IMR-90 (cell line): ENCODE measurements around the gene RAP1GAP2. TPM values are rescaled to one million over a fixed set of nuclear protein-coding genes. Genes with fewer than 3 reads are reported as not detected.

Experiments
- ATAC-seq: fragments of 200-7000 bp; cut with Tn5 transposase; 2 replicates; pipeline ENCODE4 v1.9.1; 2020; ENCODE audit warnings: low read depth, mild to moderate bottlenecking, moderate library complexity
- BruUV-seq: library from RNA; stranded (reverse); fragments of 400-500 nt; replicated peaks from 2 replicates; lab custom pipeline; 2021; lab: Mats Ljungman, UMichigan
- CTCF ChIA-PET: fragments of 300-600 bp; formaldehyde crosslinking; extraction: SDS; loops from one replicate; lab custom pipeline; 2021; ENCODE audit warnings: antibody characterized with exemption; lab: Yijun Ruan, JAX
- POLR2A ChIA-PET: fragments of 300-600 bp; sonication (Branson Sonifier 250); formaldehyde crosslinking; loops from one replicate; lab custom pipeline; 2022; ENCODE audit warnings: antibody characterized with exemption; ENCODE audit not compliant: unreplicated experiment; lab: Charles Lee
- DNase-seq: peaks from one replicate; pipeline ENCODE4 v3.0.0; 2013
- H2AFZ ChIP-seq: replicated peaks from 2 replicates; pipeline ENCODE3; 2013; ENCODE audit warnings: low read length, mild to moderate bottlenecking; ENCODE audit not compliant: poor library complexity
- H2AK5ac ChIP-seq: 2 replicates; pipeline ENCODE4 v1.6.1; 2013; ENCODE audit warnings: low read depth, low read length, inconsistent platforms
- H2AK9ac ChIP-seq: replicated peaks from 2 replicates; pipeline ENCODE3; 2013; ENCODE audit warnings: mild to moderate bottlenecking, low read depth, low read length, moderate library complexity; ENCODE audit not compliant: poor library complexity
- H2BK120ac ChIP-seq: 2 replicates; pipeline ENCODE4 v1.6.1; 2013; ENCODE audit warnings: low read depth, low read length, inconsistent platforms
- H2BK15ac ChIP-seq: 3 replicates; pipeline ENCODE4 v1.6.1; 2013; ENCODE audit warnings: low read depth, low read length, inconsistent platforms
- H2BK20ac ChIP-seq: 2 replicates; pipeline ENCODE4 v1.6.1; 2013; ENCODE audit warnings: low read depth, mild to moderate bottlenecking, inconsistent platforms, low read length, moderate library complexity
- H2BK5ac ChIP-seq: 2 replicates; pipeline ENCODE4 v1.6.1; 2013; ENCODE audit warnings: mild to moderate bottlenecking, low read depth, low read length, inconsistent platforms; ENCODE audit not compliant: poor library complexity, severe bottlenecking
- H3K14ac ChIP-seq: replicated peaks from 2 replicates; pipeline ENCODE4 v1.6.1; 2013; ENCODE audit warnings: low read depth, low read length, inconsistent platforms
- H3K18ac ChIP-seq: 2 replicates; pipeline ENCODE4 v1.6.1; 2013; ENCODE audit warnings: low read depth, low read length, control low read depth
- H3K23ac ChIP-seq: 2 replicates; pipeline ENCODE4 v1.6.1; 2013; ENCODE audit warnings: low read depth, low read length, inconsistent platforms
- H3K27ac ChIP-seq: 2 replicates; pipeline ENCODE4 v1.5.1; 2013; ENCODE audit warnings: mild to moderate bottlenecking, control low read depth, low read length; ENCODE audit not compliant: insufficient read depth
- H3K27me3 ChIP-seq: 2 replicates; pipeline ENCODE4 v1.6.1; 2013; ENCODE audit warnings: low read length; ENCODE audit not compliant: control insufficient read depth, insufficient read depth
- H3K36me3 ChIP-seq: 2 replicates; pipeline ENCODE4 v1.6.1; 2013; ENCODE audit warnings: low read length, mixed read lengths; ENCODE audit not compliant: control insufficient read depth, insufficient read depth
- H3K4ac ChIP-seq: 2 replicates; pipeline ENCODE4 v1.6.1; 2013; ENCODE audit warnings: low read depth, low read length, inconsistent platforms
- H3K4me1 ChIP-seq: 2 replicates; pipeline ENCODE4 v1.6.1; 2013; ENCODE audit warnings: low read length, mixed read lengths; ENCODE audit not compliant: control insufficient read depth, insufficient read depth
- H3K4me2 ChIP-seq: 2 replicates; pipeline ENCODE4 v1.6.1; 2013; ENCODE audit warnings: low read depth, mild to moderate bottlenecking, control low read depth, low read length, moderate library complexity
- H3K4me3 ChIP-seq: 2 replicates; pipeline ENCODE4 v1.5.1; 2013; ENCODE audit warnings: low read depth, mild to moderate bottlenecking, control low read depth, low read length, moderate library complexity; ENCODE audit not compliant: insufficient read depth
- H3K56ac ChIP-seq: 2 replicates; pipeline ENCODE4 v1.6.1; 2013; ENCODE audit warnings: low read length, inconsistent platforms; ENCODE audit not compliant: insufficient read depth; ENCODE audit errors: extremely low read depth
- H3K79me1 ChIP-seq, 2 experiments: 2 replicates each; pipeline ENCODE4 v1.6.1; 2013; ENCODE audit warnings: low read length in 2 of 2, inconsistent platforms in 1 of 2, low read depth in 1 of 2
- H3K9ac ChIP-seq: 2 replicates; pipeline ENCODE4 v1.6.1; 2013; ENCODE audit warnings: low read depth, low read length, control low read depth
- H3K9me1 ChIP-seq: 2 replicates; pipeline ENCODE4 v1.6.1; 2013; ENCODE audit warnings: low read length, inconsistent platforms; ENCODE audit not compliant: insufficient read depth
- H3K9me3 ChIP-seq: 2 replicates; pipeline ENCODE4 v1.6.1; 2013; ENCODE audit warnings: low read length; ENCODE audit not compliant: control insufficient read depth, insufficient read depth
- H4K20me1 ChIP-seq: 2 replicates; pipeline ENCODE4 v1.6.1; 2013; ENCODE audit warnings: low read length, inconsistent platforms; ENCODE audit not compliant: insufficient read depth
- H4K5ac ChIP-seq: 2 replicates; pipeline ENCODE4 v1.6.1; 2013; ENCODE audit warnings: mild to moderate bottlenecking, low read depth, low read length, control low read depth
- H4K8ac ChIP-seq, 2 experiments: 2 replicates each; pipeline ENCODE4 v1.6.1; 2013; ENCODE audit warnings: low read depth in 2 of 2, low read length in 2 of 2, control low read depth in 1 of 2, inconsistent platforms in 1 of 2
- H4K91ac ChIP-seq: 2 replicates; pipeline ENCODE4 v1.6.1; 2013; ENCODE audit warnings: low read depth, low read length, inconsistent platforms; ENCODE audit not compliant: insufficient read depth
- CEBPB ChIP-seq: IDR thresholded peaks from 2 replicates; pipeline ENCODE4 v1.6.1; 2012; ENCODE audit warnings: low read depth, low read length, improper control_type of control experiment
- CHD1 ChIP-seq: IDR thresholded peaks from 2 replicates; pipeline ENCODE4 v1.6.1; 2012; ENCODE audit warnings: low read depth, low read length, improper control_type of control experiment
- FOS ChIP-seq: fragments of 150-350 bp; IDR thresholded peaks from 2 replicates; pipeline ENCODE4 v1.6.1; 2016; ENCODE audit warnings: low read depth, low read length
- MAZ ChIP-seq: IDR thresholded peaks from 2 replicates; pipeline ENCODE4 v1.6.1; 2012; ENCODE audit warnings: low read depth, mild to moderate bottlenecking, low read length, improper control_type of control experiment, moderate library complexity, borderline replicate concordance
- MXI1 ChIP-seq: IDR thresholded peaks from 2 replicates; pipeline ENCODE4 v1.6.1; 2012; ENCODE audit warnings: low read depth, mild to moderate bottlenecking, low read length, moderate library complexity, borderline replicate concordance
- RCOR1 ChIP-seq: IDR thresholded peaks from 2 replicates; pipeline ENCODE4 v1.6.1; 2012; ENCODE audit warnings: mild to moderate bottlenecking, low read length, improper control_type of control experiment; ENCODE audit not compliant: insufficient replicate concordance
- SMC3 ChIP-seq: fragments of 150-350 bp; IDR thresholded peaks from 2 replicates; pipeline ENCODE4 v1.6.1; 2016; ENCODE audit warnings: low read depth, mild to moderate bottlenecking, antibody characterized with exemption, low read length, moderate library complexity
- WGBS, 2 experiments: methylation state at CpG; one replicate each; pipeline versions ENCODE4 v1.1.5 to v1.1.7; 2013; ENCODE audit warnings: missing lambda C conversion rate in 2 of 2; ENCODE audit not compliant: insufficient read length in 1 of 2; ENCODE audit errors: extremely low coverage in 2 of 2; 5-methylcytosine and 5-hydroxymethylcytosine counted together
- dilution Hi-C: fragments of 300-500 bp; cut with HindIII; formaldehyde crosslinking; loops from one replicate; pipeline ENCODE4 v1.14.3; 2018; ENCODE audit warnings: low sequenced_read_pairs; ENCODE audit not compliant: unreplicated experiment
- in situ Hi-C: fragments of 300-500 bp; cut with MboI; formaldehyde crosslinking; loops from 3 replicates; pipeline ENCODE4 v1.14.3; 2019; ENCODE audit warnings: low sequenced_read_pairs, inconsistent platforms, mixed read lengths
- intact Hi-C: fragments of 100-400 bp; cut with micrococcal nuclease; formaldehyde crosslinking; loops from 2 replicates; pipeline ENCODE4 v1.10.0; 2022
- polyA plus RNA-seq, 3 experiments: library from polyadenylated mRNA; depleted of rRNA; stranded (reverse); fragments of >200 nt; gene quantifications; 2 replicates each; pipeline ENCODE4 v1.2.3, GENCODE V29; 2012; ENCODE audit warnings: low replicate concordance in 1 of 3
- total RNA-seq: library from RNA; depleted of rRNA; stranded (reverse); fragments of >200 nt; gene quantifications from 2 replicates; pipeline ENCODE4 v1.2.3, GENCODE V29; 2012
- TF ChIP-seq, protein P1 (sequence below): conservative IDR thresholded peaks from 2 replicates; pipeline ENCODE4 v1.5.1; 2012; ENCODE audit warnings: mild to moderate bottlenecking, low read depth, low read length, improper control_type of control experiment

RAP1GAP2 gene
- total and polyA plus RNA-seq, 2 of the 4 experiments (the other 2 are of a cell fraction): 5.7 to 7.5 TPM

DNA sequence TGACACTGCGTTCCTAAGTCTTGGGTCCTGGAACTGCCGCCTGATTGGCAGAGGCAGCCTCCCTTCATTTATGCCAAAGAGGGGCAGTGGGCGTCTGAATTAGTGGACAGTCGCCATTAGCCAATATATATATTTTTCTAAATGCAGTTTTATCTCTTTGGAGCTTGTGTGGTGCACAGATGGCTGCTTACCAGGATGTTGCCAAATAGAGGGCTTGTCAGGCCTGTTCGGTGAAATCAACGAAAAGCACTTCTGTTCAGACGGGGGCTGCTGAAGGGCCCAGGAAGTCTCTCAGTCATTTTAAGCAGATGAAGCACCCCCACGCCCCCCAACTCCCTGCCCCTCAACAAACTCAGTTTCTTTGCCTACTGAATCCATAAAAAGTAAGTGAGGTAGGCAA, 66.0 kb downstream of the RAP1GAP2 start:
- no peak overlapping the region for H3K23ac ChIP-seq
- POLR2A ChIA-PET: no interaction called here
- in situ Hi-C loops (no loop called here), intact Hi-C loops (no loop called here), dilution Hi-C loops (no loop called here)
- no TSS peak for BruUV-seq
- peaks cover 5 to 21% of the 10 kb centered on the region in 2 experiments; a peak in 2 of 4 replicates for H3K79me1 ChIP-seq
- CTCF ChIA-PET: no interaction called here
- no CpG with 5 or more reads among the region's 8 CpGs for WGBS, 2 experiments
- no peak overlapping the region for H3K14ac ChIP-seq
- no peak overlapping the region for H3K18ac ChIP-seq
- H2AK9ac ChIP-seq: no peak overlapping the region
- peaks cover 3% of the 10 kb centered on the region for H3K9me1 ChIP-seq
- no peak overlapping the region for H4K8ac ChIP-seq
- no peak overlapping the region for H2AFZ ChIP-seq
- H2BK120ac ChIP-seq: no peak overlapping the region
- no peaks in the 10 kb centered on the region for H3K9me3 ChIP-seq
- no peak for DNase-seq
- H3K4me3 ChIP-seq: no peak overlapping the region
- H4K20me1 ChIP-seq: no peaks in the 10 kb centered on the region; the same call in 1 of the 2 replicates
- no peaks in the 10 kb centered on the region for H3K36me3 ChIP-seq
- H3K4me2 ChIP-seq: no peak overlapping the region
- H2BK15ac ChIP-seq: no peak overlapping the region
- H3K27ac ChIP-seq: no peak overlapping the region
- TF ChIP-seq CHD1 (no peak), CEBPB (no peak), SMC3 (no peak), RCOR1 (no peak), FOS (no peak), MXI1 (no peak), MAZ (no peak)
- TF ChIP-seq, protein P1, sequence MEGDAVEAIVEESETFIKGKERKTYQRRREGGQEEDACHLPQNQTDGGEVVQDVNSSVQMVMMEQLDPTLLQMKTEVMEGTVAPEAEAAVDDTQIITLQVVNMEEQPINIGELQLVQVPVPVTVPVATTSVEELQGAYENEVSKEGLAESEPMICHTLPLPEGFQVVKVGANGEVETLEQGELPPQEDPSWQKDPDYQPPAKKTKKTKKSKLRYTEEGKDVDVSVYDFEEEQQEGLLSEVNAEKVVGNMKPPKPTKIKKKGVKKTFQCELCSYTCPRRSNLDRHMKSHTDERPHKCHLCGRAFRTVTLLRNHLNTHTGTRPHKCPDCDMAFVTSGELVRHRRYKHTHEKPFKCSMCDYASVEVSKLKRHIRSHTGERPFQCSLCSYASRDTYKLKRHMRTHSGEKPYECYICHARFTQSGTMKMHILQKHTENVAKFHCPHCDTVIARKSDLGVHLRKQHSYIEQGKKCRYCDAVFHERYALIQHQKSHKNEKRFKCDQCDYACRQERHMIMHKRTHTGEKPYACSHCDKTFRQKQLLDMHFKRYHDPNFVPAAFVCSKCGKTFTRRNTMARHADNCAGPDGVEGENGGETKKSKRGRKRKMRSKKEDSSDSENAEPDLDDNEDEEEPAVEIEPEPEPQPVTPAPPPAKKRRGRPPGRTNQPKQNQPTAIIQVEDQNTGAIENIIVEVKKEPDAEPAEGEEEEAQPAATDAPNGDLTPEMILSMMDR: no peak
- no peak overlapping the region for H3K4ac ChIP-seq
- no peak overlapping the region for H2BK20ac ChIP-seq
- no peak overlapping the region for H3K56ac ChIP-seq
- H2BK5ac ChIP-seq: no peak overlapping the region
- no peak for ATAC-seq
- H3K27me3 ChIP-seq: no peaks in the 10 kb centered on the region
- no peak overlapping the region for H2AK5ac ChIP-seq
- H4K5ac ChIP-seq: no peak overlapping the region
- H4K91ac ChIP-seq: no peak overlapping the region
- peaks cover 3% of the 10 kb centered on the region; the same call in 1 of the 2 replicates for H3K4me1 ChIP-seq
- H3K9ac ChIP-seq: no peak overlapping the region
